GM18868 (cell line): ENCODE results near the gene CSNK1G1.

Source experiments
- ATAC-seq: cut with Tn5 transposase; IDR thresholded peaks from one replicate; pipeline ENCODE4 v1.9.1; 2021; ENCODE audit warnings: mild to moderate bottlenecking, moderate library complexity; ENCODE audit not compliant: unreplicated experiment

The CSNK1G1 gene

DNA sequence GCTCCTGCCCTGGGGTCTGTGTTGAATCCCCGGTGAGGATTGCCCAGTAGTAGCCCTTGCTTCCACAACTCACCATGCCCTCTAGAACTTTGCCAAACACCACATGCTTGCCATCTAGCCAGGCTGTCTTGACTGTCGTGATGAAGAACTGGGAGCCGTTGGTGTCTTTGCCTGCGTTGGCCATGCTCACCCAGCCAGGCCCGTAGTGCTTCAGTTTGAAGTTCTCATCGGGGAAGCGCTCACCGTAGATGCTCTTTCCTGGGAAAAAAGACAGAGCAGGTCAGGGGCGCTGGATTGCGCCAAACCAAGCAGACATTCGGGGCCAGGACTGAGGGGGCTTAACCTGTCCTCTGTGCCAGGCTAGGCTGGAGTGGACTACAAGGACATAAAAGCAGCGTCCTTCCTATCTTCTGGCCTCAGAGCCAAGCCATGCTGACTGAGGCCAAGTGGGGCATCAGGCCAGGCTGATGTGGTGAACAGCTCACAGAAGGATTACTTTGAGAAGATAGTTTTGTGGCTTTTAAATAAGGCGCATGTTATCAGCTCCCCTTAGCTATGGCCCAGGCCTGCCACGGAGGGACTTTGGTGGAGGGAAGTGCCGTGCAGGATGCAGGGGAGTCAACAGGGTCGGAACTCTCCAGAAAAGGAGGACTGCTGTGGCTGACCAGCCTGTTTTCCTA lies 199.2 kb downstream of the CSNK1G1 start:
- ATAC-seq, result no peak

DNA sequence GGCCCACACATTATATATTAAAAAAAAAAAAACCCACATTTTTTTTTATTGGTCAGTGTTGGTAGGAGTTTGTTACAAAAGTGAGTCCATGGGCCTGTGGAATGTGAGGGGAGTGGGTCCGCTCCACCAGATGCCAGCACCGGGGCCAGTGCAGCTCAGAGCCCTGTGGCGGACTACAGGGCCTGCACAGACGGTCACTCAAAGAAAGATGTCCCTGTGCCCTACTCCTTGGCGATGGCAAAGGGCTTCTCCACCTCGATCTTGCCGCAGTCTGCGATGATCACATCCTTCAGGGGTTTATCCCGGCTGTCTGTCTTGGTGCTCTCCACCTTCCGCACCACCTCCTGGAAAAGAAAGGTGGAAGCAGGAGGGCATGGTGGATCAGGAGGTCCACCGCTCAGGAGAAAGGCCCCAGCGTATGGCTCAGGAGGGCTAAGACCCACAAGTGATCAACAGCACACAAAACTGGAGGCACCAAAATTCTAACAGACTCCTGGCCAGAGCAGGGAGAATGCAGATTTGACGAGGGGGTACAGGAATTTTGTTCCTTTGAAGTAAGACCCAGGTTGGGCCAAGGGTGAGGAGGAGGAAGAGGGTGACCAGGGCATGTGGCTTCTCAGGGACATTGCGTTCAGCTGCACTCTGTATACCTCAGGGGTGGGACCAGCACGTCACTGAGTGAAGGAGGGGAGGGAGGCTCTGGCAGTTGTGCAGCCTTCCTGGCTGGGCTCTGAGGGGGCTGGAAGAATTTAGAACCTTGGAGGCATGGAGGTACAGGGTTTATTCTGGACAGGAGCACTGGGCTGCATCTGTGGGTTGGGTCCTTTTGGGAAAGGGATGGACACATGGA lies 199.9 kb downstream of the CSNK1G1 start:
- no peak for ATAC-seq

DNA sequence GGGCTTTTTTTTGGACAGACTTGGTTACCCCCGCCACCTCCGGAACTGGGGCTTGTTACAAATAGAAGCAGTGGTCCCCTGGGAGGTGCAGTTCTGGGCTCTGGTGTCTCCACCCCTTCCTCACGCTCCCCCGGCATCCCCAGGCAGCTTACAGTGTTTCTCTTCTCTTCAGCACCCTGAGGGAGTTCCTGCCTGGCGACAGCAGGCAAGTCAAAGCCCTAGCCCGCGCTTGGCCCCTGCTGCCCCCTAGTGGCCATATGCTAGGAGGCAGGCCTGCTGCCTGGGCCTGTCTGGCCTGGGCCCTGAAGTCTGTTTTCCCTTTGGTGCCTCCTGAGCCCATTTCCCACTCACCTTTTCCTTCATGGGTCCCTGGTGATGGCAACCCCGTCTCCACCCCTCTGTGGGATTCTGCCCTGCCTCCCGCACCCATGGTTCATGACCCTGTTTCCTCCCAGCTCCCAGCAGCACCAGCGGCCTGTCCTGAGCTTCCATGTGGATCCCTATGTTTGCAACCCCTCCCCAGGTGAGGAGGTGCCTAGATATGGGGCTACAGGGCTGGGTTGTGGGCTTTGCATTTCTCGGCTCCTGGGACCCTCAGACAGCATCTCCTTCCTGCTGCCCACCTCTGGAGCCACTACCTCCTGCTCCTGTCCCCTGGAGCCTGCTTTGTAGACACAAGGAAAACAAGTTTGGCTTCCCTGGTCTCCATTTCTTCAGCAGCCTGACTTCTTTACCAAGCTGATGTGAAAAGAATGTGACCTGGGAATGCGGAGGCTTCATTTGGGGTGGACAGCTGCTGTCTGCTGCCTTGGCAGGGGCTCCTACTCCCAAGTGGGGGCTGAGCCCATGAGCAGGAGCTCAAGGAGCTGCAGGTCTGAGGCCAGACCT lies 202.2 kb downstream of the CSNK1G1 start:
- ATAC-seq, result peak; percentile 66

DNA sequence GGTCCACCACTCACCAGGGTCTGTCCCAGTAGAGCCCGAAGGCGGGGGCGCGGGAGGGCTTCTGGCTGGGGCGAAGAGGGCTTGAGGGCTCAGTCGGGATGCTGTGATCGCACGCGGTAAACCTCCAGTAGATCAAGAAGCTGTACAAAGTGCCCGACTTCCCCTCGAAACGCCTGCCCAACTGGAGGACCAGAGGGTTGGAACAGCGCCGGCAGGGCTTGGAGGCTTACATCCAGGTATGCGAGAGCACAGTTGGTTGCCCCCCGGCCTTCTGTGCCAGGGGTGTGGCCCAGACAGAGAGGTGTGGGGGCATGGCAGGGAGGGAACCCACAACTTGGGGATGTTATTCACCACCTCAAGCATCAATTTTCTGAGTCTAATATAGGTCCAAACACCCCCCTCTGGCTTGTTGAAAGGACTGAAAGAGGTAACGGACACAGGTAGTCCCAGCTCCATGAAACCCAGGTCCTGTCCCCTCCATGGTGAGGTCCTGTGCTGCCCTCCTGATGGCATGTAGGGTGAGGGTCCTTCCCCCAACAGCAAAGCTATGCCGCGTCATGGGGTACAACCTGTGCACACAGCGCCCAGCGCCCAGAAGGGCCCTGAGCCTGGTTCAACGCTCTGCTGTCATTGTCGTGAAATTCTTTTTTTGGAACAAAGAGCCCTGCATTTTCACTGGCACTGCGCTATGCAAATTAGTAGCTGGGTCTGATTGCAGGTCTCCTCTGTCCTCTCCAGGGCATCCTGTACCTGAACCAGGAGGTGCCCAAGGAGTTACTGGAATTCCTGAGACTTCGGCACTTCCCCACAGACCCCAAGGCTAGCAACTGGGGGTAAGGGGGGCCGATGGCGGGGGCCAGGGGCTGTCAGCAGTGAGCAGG lies 203.2 kb downstream of the CSNK1G1 start:
- no peak for ATAC-seq

DNA sequence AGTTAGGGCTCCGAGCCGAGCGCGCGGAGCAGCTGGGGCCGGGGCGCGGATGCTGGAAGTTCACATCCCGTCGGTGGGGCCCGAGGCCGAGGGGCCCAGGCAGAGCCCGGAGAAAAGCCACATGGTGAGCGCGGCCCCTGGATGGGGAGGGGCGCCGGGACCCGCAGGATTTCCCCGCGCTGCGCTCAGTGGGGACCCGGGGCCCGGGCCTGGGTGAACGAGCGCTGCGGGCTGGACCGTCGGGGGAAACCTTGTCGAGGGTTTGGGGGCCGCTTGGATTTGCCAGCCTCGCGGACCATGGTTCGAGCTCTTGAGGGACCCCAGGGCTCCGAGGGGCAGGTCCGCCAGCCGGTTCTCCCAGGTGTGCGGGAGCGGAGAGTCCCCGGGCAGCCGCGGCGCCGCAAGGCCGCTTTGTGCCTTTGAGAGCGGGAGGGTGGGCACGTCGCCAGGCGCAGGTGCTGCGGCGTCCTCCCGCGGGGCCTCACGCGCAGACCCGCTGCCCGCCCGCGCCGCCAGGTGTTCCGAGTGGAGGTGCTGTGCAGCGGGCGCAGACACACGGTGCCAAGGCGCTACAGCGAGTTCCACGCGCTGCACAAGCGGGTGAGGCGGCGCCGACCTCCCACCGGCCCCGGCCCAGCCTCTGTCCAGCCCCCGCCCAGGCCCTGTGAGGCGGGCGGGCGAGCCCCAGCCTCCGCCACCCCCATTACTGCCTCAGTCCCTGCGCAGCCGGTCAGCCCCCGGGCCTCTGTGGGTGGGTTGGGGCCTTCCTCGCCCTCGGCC lies 204.1 kb downstream of the CSNK1G1 start, which contains the start of gene SNX22:
Gene SNX22, plus strand, starts transcription at position 5 of the 780 bp plus-strand sequence. Its CDS starts 45 bp downstream, at position 50.
- ATAC-seq, result peak; percentile 12

DNA sequence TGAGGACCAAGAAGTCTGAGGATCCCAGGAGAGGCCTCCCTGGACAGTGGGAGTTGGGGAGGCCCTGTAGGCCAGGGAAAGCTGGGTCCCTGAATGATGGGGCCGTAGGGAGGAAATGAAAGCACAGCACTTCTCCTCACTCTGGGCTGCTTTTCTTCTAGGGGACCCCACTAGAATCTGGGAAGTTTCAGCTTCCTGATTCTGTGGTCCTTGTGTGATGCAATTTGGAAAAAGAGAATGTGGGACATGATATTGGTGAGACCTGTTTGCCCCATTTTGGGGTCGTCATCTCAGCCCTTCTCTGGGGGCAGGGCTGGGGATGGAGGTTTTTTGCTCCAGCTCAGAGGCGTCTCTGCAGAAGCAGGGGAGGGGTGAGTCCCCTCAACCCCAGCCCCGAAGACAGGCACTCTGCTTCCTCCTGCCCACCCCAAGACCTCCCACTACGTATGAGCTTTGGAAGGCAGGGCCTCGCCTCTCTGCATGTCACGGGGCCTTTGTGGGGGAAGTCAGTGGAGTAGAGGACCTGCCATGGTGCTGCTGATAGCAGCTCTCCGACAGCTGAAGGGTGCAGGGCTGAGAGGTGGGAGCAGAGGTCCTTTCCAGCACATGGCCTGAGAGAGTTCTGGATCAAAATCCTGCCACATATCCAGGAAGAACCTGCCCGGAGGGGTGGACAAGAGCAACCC lies 205.9 kb downstream of the CSNK1G1 start:
- no peak for ATAC-seq

DNA sequence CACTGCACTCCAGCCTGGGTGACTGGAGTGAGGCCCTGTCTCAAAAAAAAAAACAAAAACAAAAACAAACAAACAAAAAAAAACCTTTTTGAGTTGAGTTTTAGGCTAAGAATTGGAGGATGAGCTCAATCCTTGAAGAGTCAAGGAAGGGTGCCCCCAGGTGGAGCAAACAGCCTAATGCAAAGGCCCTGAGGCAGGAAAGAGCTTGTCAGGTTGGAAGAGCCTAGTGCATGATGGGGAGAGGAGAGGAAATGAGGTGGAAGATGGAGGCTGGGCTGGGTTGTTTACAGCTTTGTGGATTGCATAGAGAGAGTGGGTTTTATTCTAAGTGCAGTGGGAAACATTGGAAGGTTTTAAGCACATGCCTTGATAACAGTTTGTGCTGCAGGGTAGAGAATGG lies 206.5 kb downstream of the CSNK1G1 start:
- no peak for ATAC-seq

DNA sequence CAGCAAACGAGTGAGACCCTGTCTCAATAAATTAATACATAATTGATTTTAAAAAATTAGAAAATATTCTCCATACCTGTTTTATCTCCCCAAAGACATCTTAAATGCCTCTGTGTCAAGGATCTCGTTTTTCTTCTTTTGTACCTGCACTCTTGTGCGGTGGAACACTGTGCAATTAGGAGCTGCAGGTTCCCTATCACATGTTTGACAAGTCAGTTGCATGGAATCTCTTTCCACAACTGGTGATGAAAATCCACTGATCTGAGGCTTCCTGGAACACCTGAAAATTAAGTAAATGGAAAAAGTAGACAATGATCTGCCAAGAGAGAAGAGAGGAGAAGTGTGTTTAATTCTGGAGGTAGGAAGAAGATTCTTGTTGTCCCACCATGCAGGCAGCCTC lies 207.4 kb downstream of the CSNK1G1 start:
- no peak for ATAC-seq

DNA sequence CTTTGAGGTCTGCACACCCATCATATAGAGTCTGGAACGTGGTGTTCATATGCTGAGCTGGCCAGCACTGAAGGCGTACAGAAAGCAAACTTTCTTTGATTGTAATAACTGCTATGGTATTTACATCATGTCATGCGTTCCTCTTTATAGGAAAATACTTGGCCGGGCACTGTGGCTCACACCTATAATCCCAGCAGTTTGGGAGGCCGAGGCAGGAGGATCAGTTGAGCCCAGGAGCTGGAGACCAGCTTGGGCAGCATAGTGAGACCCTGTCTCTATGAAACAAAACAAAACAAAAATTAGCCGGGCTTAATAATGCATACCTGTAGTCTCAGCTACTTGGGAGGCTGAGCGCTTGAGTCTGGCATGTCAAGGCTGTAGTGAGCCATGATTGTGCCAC lies 207.8 kb downstream of the CSNK1G1 start:
- ATAC-seq, result no peak

DNA sequence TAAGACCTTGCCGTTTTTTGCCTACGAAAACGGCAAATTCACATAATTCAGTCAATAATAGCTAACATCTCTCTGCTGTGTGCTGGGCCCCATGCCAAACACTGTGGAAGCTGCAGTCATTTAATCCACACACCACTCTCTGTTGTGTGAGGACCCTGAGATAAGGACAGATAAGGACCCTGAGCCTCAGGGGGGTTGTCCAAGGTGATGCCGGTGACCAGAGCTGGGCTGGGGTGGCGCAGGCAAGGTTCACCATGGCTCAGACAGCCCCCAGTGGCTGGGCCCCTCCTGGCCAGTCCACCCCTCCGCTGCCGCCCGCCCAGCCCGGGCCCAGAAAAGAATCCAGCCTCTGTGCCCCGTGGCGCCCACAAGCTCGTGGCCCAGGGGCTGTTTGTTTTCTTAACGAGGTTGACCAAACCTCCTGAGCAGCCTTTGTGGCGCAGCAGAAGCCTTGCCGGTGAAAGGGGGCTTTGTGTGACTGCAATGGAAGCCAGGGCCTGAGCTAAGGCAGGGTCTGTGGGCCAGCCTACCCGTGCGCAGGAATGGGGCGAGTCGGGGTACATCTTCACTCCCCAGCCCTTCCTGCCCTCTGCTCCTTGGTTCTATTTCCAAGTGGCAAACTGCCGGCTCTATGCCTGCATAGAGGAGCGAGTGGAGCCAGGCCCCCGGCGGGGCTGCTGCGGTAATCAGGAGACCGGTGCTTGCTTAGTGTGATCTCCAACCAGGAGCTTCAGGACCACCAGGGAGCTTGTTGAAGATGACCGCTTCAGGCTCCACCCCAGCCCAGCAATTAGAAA lies 208.9 kb downstream of the CSNK1G1 start:
- ATAC-seq, result no peak

DNA sequence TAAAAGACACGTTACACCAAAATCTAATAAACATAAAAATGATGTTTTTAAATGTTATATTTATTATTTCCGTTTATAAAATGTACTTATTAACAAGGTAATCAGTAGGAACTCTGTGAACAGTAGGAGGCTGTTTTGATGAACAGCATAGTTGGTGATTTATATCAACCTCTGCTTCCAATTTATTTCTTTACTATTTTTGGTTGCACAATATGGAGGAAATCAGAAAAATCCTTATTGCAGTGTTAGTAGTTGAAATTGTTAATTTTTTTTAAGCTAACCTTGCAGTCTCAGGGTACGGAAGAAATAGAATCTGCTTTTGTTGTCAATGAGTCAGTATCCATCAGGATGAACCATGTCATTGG lies 209.5 kb downstream of the CSNK1G1 start:
- no peak for ATAC-seq

DNA sequence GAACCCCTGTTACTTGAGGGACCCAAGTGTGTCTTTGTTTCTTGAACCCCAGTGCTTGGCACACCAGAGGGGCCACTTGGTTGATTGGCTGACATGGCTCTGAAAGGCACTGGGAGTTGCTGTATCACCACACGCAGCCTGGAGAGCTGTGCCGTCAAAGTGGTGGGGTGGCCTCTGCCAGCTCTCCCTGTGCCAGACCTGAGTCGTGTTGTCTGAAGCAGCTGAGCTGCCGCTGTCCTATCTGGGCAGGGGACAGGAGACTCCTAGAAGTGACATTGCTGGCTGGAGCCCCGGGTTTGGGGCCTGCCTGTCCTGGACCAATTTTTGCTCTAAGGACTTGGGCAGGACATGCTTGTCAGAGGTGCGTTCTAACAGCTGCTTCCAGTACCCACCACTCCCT lies 209.9 kb downstream of the CSNK1G1 start:
- no peak for ATAC-seq

DNA sequence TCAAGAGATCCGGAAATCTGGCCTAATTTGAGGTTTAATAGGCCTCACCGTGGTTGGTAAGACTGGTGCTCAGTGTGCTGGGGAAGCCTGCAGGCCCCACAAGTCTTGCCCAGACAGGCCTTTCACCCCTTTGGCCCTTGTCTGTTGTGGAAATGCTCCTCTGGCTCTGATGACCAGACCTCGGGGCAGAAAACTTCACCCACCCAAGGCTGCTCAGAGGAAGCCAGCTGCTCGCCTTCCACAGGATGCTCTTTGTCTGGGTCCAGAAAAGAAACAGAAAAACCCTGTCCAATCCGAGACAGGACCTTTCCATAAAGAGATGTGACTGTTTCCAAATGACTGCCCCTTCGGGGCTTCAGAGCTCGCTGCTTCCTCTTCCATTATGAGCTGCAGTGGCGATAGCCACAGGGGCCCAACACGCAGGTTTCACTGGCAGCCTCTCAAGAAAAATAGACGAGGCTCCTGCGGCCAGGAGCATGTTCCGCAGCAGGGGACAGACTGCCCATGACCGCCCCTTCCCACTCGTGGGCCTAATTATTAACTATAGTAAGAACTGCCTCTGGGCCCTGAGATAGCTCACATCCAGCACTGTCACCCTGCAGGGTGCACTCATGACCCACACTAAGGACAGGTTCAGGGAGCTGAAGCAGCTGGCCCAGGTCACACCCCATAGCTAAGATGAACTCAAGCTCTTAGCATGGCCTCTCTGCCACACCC lies 211.2 kb downstream of the CSNK1G1 start:
- peak; percentile 71 for ATAC-seq

DNA sequence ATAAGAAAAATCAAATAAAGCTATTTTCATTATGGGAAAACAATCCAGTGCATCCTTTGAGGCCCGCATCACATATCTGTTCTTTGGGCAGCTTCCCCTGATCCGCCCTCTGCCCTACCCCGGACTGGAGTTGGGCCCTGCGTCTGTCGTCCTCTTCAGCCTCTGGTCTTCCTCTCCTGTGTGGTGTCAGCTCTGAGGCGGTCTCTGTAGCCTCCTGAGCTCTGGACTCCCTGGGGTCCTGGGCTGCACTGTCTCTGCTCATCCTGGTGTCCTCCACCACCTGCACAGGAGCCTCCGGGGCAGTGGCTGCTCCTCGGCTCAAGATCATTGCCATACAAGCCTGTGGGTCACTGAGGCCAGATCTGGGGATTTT lies 211.8 kb downstream of the CSNK1G1 start:
- ATAC-seq, result no peak

DNA sequence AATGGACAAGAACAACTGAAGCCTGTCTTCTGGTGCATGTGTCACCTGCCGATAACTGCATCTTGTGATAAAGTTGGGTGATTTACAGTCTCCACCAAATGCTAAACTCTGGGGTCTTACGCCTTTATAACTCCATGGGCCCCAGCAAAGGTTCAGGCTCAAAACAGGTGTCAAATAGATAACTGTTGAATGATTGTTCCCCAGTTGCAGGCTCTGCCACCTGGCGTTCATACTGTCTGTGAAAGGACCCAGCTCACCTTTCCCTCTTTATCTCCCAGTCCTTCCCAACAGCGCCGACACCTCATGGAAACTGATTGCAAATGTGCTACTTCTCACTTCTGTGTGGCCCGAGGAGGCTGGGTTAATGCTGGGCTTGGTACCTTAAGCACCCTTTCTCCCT lies 212.7 kb downstream of the CSNK1G1 start:
- no peak for ATAC-seq

DNA sequence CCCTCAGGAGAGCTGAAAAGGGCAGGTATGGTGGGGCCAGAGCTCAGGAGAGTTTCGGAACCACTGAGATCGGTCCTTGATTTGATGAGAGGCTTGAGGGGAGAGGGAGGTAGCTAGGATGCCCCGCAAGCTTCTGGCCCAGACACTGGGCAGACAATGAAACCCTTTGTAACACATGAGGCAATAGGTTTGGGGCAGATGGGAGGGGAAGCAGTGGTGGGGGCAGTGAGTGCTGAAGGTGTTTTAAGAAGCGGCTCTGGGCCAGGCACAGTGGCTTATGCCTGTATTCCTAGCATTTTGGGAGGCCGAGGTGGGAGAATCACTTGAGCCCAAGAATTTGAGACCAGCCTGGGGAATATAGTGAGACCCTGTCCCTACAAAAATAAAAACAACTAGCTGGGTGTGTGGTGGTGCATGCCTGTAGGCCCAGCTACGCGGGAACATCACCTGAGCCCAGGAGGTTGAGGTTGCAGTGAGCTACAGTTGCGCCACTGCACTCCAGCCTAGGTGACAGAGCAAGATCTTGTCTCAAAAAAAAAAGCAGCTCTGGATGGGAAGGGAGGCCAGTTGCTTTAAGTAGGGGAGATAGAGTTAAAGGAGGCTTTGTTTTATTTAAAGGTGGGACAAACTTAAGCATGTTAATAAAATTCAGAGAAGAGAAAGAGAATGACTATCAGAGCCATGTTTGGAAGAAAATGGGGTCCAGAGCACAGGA lies 214.0 kb downstream of the CSNK1G1 start:
- no peak for ATAC-seq

DNA sequence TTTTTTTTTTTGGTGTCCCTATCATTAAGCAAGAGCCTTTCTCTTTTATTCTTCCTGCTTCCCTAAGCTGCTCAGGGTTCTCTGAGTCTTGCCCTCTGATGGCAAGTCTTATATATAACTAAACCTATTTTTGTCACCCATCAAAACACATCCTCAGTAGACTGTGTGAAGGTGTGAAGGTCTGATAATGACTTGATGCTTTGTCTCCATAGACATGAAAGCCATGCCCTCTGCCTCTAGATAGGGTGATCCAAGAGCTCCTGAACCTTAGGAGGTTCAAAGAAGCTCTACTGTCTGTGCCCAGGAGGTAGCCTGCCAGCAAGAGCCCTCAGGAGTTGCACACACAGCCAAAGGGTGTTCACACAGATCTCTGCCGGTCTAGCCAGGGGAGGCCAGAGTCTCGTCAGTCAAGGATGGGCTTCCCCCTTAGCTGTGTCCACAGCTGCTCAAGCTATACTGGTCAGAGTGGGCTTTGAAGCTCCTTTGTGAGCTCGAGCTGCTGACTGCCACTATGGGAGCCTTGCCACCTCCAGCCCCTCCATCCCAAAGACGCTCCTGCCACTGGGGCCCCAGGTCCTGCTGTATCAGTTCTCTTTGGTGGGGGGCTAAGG lies 217.5 kb downstream of the CSNK1G1 start:
- ATAC-seq, result no peak
